GM12865 (cell line): ENCODE results near the gene OLFM3.

Source experiments
- DNase-seq: peaks from one replicate; pipeline ENCODE4 v3.0.0; 2010; ENCODE audit warnings: low read depth
- H3K4me3 ChIP-seq: 2 replicates; pipeline ENCODE4 v1.5.1; 2011; ENCODE audit warnings: mild to moderate bottlenecking, low read depth, low read length, control low read depth
- TF ChIP-seq, protein P1 (sequence below): IDR thresholded peaks from 2 replicates; pipeline ENCODE4 v1.5.1; 2011; ENCODE audit warnings: low read length, control low read depth, low read depth, inconsistent platforms; ENCODE audit not compliant: insufficient read depth; ENCODE audit errors: missing control alignments

The OLFM3 gene

GRCh38 chr1:101816262-101816661 lies 180.5 kb downstream of the OLFM3 start:
- TF ChIP-seq, protein P1, sequence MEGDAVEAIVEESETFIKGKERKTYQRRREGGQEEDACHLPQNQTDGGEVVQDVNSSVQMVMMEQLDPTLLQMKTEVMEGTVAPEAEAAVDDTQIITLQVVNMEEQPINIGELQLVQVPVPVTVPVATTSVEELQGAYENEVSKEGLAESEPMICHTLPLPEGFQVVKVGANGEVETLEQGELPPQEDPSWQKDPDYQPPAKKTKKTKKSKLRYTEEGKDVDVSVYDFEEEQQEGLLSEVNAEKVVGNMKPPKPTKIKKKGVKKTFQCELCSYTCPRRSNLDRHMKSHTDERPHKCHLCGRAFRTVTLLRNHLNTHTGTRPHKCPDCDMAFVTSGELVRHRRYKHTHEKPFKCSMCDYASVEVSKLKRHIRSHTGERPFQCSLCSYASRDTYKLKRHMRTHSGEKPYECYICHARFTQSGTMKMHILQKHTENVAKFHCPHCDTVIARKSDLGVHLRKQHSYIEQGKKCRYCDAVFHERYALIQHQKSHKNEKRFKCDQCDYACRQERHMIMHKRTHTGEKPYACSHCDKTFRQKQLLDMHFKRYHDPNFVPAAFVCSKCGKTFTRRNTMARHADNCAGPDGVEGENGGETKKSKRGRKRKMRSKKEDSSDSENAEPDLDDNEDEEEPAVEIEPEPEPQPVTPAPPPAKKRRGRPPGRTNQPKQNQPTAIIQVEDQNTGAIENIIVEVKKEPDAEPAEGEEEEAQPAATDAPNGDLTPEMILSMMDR, result no peak
- DNase-seq, result no peak
- H3K4me3 ChIP-seq, result no peak overlapping the region

DNA sequence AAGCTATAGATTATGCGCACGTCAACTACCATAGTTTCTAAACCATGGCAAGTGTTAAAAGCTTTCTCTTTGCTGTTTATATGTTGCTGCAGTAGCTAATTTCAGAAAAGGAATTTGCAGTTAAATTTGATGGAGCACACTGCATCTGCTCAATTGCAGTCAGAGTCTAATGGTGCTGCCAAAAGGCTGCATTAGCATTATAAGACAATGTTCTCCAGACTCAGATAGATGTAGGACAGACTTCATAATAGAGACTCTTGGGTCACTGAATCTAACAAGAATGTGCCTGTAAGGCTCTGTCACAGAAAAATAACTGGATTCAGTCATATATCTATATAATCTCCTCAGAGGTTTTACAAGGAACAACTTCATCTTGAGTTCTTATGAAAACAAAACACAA lies 198.3 kb downstream of the OLFM3 start:
- DNase-seq, result no peak
- TF ChIP-seq, protein P1, result no peak
- no peak overlapping the region for H3K4me3 ChIP-seq

GRCh38 chr1:101797722-101798121 lies 199.0 kb downstream of the OLFM3 start:
- TF ChIP-seq, protein P1, result no peak
- H3K4me3 ChIP-seq, result no peak overlapping the region
- DNase-seq, result no peak

DNA sequence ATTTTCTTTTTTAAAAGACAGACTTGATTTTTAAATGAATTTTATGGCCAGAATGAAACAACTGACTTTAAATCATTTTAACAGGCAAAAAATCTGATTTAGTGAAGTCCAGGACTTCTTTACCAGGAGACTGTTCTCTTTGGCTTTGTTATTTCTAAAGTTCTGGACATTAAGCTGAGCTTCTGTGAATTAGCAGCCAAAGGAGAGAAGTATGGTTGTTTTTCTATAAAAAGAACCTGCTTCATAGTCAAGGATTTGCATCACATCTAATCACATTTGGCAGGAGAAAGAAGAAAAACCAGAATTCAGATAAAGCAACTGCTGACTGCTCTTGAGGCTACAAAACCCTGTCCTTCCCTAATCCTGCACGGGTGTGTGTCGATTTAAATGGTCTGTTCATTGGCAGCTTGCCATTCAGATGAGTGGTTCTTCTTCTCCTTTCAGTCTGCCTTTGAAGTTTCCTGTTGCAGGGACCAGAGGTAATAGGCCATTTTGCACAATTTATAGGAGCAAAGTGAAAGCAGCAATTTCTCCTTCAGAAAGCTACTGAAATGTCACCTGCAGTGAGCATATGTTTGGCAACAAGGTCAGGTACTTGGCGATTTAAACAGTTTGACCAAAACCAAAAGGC lies 215.4 kb downstream of the OLFM3 start:
- TF ChIP-seq, protein P1, result no peak
- peak; percentile 9 for DNase-seq
- no peak overlapping the region for H3K4me3 ChIP-seq

GRCh38 chr1:101769520-101769919 lies 227.2 kb downstream of the OLFM3 start:
- H3K4me3 ChIP-seq, result no peak overlapping the region
- DNase-seq, result peak; percentile 41
- TF ChIP-seq, protein P1, result peak; percentile 38

DNA sequence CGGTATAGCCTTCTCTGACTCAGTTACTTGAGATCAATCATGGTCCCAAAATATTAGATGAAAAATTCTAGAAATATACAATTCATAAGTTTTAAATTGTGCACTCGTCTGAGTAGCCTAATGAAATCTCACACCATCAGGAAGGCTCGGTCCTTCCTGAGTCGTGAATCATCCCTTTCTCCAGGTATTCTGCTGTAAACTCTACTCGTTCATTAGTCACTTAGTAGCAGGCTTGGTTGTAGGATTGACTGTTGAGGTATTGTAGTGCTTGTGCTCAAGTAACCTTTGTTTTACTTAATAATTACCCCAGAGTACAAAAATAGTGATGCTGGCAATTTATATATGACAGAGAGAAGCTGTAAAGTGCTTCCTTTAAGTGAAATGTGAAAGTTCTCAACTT lies 238.7 kb downstream of the OLFM3 start:
- no peak overlapping the region for H3K4me3 ChIP-seq
- DNase-seq, result no peak
- TF ChIP-seq, protein P1, result no peak

DNA sequence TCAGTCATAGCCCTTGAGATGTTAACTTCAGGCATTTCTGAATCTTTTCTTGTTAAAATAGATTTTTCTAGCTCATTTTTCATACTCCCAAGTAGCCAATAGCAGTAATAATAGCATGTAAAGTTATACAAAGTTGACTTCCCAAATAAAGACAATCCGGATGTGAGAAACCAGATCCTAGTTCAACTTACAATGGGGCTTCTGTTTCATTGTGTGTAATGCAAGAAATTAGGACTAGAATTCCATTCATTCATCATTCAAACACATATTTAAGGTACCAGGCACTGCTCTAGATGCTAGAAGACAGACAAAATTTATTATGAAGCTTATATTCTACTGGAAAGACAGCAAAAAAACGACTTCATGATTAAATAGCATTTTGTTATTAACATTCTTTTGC lies 240.3 kb downstream of the OLFM3 start:
- TF ChIP-seq, protein P1, result no peak
- no peak overlapping the region for H3K4me3 ChIP-seq
- no peak for DNase-seq
